ENCODE data around the gene IMPACT. TPM values are rescaled to one million over a fixed set of nuclear protein-coding genes. Genes with fewer than 3 reads are reported as not detected.

Gene IMPACT
- total and polyA plus RNA-seq, 2 of the 4 experiments (the other 2 are of a cell fraction) = 11.8 to 13.8 TPM

DNA sequence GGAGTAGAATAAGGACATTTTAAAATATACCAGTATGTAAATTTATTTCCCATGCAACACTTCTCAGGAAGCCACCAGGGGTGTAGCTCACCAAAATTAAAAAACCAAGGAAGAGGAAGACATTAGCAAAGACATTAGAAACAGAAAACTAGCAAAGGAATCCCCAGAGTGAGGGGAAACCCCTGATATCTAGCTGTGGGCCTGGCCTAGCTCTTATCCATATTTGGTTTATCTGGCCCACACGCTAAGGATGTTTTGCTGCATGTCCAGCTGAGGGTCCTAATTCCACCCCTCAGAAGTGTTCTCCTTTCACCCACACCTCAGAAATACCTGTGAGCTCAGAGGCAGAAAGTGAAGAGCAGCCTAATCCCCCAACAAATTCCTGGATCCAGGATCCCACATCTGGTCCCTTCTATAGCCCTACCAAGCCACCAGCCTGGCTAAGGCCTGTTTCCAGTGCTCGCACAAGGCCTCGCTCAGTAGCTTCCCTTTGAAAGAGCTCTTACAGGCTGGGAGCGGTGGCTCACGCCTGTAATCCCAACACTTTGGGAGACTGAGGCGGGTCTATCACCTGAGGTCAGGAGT is 46.2 kb upstream of the IMPACT start:
- Histone ChIP-seq H4K8ac (ENCODE audit: low read depth in 2 of 2, low read length in 2 of 2) (no peak overlapping the region), H2BK15ac (ENCODE audit: low read depth, low read length) (no peak overlapping the region), H3K18ac (ENCODE audit: low read depth, low read length) (no peak overlapping the region), H2BK20ac (ENCODE audit: low read depth, low read length) (no peak overlapping the region), H3K27ac (ENCODE audit: insufficient read depth, low read length) (no peak overlapping the region), H4K91ac (ENCODE audit: insufficient read depth, low read depth, low read length) (no peak overlapping the region), H3K56ac (ENCODE audit: extremely low read depth, insufficient read depth, low read length) (no peak overlapping the region), H3K27me3 (ENCODE audit: control insufficient read depth, insufficient read depth, low read length) (no peaks in the 10 kb centered on the region), H3K4me1 (ENCODE audit: control insufficient read depth, insufficient read depth, low read length) (0 out of 2 replicates have a peak, but pooled peaks cover 1% of the 10 kb centered on the region), H4K5ac (ENCODE audit: low read depth, low read length) (no peak overlapping the region), H3K9me1 (ENCODE audit: insufficient read depth, low read length) (peaks cover 6% of the 10 kb centered on the region), H2AK5ac (ENCODE audit: low read depth, low read length) (no peak overlapping the region), H3K4me2 (ENCODE audit: low read depth, low read length) (no peak overlapping the region), H2BK120ac (ENCODE audit: low read depth, low read length) (no peak overlapping the region), H3K9ac (ENCODE audit: low read depth, low read length) (no peak overlapping the region), H3K9me3 (ENCODE audit: control insufficient read depth, insufficient read depth, low read length) (no peaks in the 10 kb centered on the region), H2AK9ac (replicated peaks; ENCODE audit: low read depth, low read length, poor library complexity) (no peak overlapping the region), H3K23ac (ENCODE audit: low read depth, low read length) (no peak overlapping the region), H3K14ac (replicated peaks; ENCODE audit: low read depth, low read length) (no peak overlapping the region), H3K4ac (ENCODE audit: low read depth, low read length) (no peak overlapping the region), H2BK5ac (ENCODE audit: low read depth, low read length, poor library complexity, severe bottlenecking) (no peak overlapping the region), H3K79me1 (ENCODE audit: low read depth in 1 of 2, low read length in 2 of 2) (peaks cover 0 to 9% of the 10 kb centered on the region in 2 experiments; a peak in 1 of 4 replicates), H3K4me3 (ENCODE audit: insufficient read depth, low read depth, low read length) (no peak overlapping the region), H4K20me1 (ENCODE audit: insufficient read depth, low read length) (no peaks in the 10 kb centered on the region), H2AFZ (replicated peaks; ENCODE audit: low read length, poor library complexity) (no peak overlapping the region), H3K36me3 (ENCODE audit: control insufficient read depth, insufficient read depth, low read length) (no peaks in the 10 kb centered on the region; the same call in 1 of the 2 replicates)
- dilution Hi-C loops (cut with HindIII; ENCODE audit: low sequenced_read_pairs, unreplicated experiment) (no loop called here), in situ Hi-C loops (cut with MboI; ENCODE audit: low sequenced_read_pairs) (no loop called here), intact Hi-C loops (cut with micrococcal nuclease) (no loop called here)
- DNase-seq (no peak), ATAC-seq (ENCODE audit: low read depth) (no peak)
- TF ChIP-seq FOS (IDR thresholded peaks at IDR 0.05; ENCODE audit: low read depth, low read length) (no peak), RFX5 (IDR thresholded peaks at IDR 0.05; ENCODE audit: low read depth, low read length) (no peak), RCOR1 (IDR thresholded peaks at IDR 0.05; ENCODE audit: insufficient replicate concordance, low read length) (no peak), CHD1 (IDR thresholded peaks at IDR 0.05; ENCODE audit: low read depth, low read length) (no peak), SMC3 (IDR thresholded peaks at IDR 0.05; ENCODE audit: low read depth, low read length) (no peak), MXI1 (IDR thresholded peaks at IDR 0.05; ENCODE audit: borderline replicate concordance, low read depth, low read length) (no peak), NFE2L2 (IDR thresholded peaks at IDR 0.05; ENCODE audit: low read depth, low read length) (no peak), USF2 (IDR thresholded peaks at IDR 0.05; ENCODE audit: low read depth, low read length) (no peak), POLR2A (IDR thresholded peaks at IDR 0.05; ENCODE audit: low read depth, low read length) (no peak), BHLHE40 (IDR thresholded peaks at IDR 0.05; ENCODE audit: low read depth, low read length) (no peak)
- TF ChIP-seq, protein P1, sequence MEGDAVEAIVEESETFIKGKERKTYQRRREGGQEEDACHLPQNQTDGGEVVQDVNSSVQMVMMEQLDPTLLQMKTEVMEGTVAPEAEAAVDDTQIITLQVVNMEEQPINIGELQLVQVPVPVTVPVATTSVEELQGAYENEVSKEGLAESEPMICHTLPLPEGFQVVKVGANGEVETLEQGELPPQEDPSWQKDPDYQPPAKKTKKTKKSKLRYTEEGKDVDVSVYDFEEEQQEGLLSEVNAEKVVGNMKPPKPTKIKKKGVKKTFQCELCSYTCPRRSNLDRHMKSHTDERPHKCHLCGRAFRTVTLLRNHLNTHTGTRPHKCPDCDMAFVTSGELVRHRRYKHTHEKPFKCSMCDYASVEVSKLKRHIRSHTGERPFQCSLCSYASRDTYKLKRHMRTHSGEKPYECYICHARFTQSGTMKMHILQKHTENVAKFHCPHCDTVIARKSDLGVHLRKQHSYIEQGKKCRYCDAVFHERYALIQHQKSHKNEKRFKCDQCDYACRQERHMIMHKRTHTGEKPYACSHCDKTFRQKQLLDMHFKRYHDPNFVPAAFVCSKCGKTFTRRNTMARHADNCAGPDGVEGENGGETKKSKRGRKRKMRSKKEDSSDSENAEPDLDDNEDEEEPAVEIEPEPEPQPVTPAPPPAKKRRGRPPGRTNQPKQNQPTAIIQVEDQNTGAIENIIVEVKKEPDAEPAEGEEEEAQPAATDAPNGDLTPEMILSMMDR (conservative IDR thresholded peaks at IDR 0.05; ENCODE audit: low read depth, low read length) = no peak
- ChIA-PET POLR2A (ENCODE audit: unreplicated experiment) (no interaction called here), CTCF (no interaction called here)
- no TSS peak for BruUV-seq (replicated peaks)
- 95% methylated on average over 6 of the region's 6 CpGs; no CpG with 5 or more reads in 1 of the 2 experiments for WGBS, 2 experiments (ENCODE audit: extremely low coverage in 2 of 2, insufficient read length in 1 of 2)
